Stimulated activated CD8-positive, alpha-beta memory T cell treated with anti-CD3 and anti-CD28 coated beads, Interleukin-4, amount 100 ng/mL, for 4 hours (primary cell): Measurements from ENCODE around the gene SLC37A1.
A peak's percentile ranks its signal among the peaks of the same experiment; 100 is the strongest.

Source experiments
- DNase-seq, 2 donors: peaks; one replicate each; pipeline ENCODE4 v3.0.0-alpha.2; 2020; ENCODE audit warnings: low read depth in 2 of 2, low spot score in 1 of 2

SLC37A1 gene

GRCh38 chr21:42505090-42505726 is 8.4 kb upstream of the SLC37A1 start:
- no peak for DNase-seq

- DNase-seq = no peak
These were observed 6.2 kb upstream of the SLC37A1 start for GRCh38 chr21:42507418-42507817.

- no peak for DNase-seq
These were observed 5.3 kb upstream of the SLC37A1 start for GRCh38 chr21:42508371-42508770.

DNA sequence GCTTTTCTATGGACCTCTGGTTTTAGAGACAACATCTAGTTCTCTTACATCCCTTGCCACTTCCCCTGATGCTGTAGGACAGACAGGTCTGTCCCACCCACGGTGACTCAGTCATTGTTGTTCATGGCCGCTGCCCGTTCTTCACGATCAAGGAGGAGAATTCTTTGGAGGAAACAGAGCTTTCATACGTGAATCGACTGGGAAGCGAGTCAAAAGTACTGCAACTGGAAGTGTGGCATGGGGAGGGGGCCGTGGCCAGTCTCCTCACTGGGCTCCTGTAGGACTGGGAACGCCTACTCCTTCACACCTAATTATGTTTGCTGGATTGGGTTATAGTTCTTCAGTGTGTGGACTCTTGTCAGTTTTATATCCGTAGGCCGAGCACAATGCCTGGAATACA is 4.4 kb upstream of the SLC37A1 start:
- DNase-seq = no peak

DNA sequence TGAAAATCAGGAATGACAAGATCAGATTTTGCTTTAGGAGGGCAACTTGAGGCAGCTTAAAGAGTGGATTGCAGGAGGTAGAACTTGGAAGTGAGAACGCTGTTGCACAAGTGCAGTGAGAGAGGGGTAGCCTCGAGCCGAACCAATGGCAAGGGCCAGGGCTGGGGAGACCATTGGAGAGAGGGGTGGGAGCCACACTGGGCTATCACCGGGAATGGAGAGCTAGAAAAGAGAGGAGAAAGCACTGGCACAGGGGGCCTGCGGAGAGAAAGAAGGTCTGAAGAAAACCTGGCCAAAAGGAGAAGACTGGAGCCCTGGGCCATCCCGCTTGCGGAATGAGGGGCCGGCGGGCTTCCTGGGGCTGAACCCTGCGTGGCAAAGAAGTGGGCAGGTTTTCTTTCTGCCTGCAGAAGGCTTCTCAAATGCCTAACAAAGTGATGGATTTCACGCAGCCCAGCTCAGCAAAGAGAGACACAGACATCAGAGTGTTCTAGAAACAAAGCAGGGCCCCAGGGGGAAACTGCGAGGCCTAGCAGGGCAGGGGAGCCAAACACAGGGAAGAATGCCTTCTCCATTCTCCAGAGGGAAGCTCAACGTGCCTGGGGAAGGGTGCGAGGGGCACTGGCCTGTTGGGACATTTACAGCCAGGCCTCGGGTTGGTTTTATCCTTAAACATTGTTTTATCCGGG is 1.2 kb upstream of the SLC37A1 start:
- DNase-seq = no peak

- peak in 1 of 2 donors; percentile 50 for DNase-seq
These were observed 582 bp downstream of the SLC37A1 start for GRCh38 chr21:42513985-42514882.

GRCh38 chr21:42514883-42515228 is 1.2 kb downstream of the SLC37A1 start:
- no peak for DNase-seq

DNA sequence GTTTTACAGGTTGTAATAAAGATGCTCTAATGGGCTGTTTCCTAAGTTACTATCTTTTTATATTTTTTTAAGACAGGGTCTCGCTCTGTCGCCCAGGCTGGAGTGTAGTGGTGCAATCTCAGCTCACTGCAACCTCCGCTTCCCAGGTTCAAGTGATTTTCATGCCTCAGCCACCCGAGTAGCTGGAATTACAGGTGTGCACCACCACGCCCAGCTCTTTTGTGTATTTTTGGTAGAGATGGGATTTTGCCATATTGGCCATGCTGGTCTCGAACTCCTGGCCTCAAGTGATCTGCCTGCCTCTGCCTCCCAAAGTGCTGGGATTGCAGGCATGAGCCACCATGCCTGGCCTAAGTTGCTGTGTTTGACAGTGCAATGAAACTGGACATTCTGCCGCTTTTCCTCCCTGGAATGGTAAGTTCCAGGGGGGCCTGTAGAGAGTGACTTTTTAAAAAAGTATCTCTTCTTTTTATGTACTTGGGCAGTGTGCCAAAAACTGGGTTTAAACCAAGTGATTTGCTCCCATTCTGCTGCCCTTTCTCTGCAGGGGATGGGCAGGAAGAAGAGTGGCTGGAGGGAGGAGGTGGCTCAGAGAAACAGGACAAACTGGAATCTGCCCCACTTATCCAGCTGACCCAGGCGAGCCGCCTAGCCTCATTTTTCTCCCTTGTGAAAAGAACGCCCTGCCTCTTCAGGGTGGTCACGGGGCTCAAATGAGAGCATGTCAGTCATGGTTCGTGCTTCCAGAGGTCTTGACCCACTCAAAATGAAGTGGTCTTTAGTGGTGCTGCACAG is 2.3 kb downstream of the SLC37A1 start:
- DNase-seq = no peak

DNA sequence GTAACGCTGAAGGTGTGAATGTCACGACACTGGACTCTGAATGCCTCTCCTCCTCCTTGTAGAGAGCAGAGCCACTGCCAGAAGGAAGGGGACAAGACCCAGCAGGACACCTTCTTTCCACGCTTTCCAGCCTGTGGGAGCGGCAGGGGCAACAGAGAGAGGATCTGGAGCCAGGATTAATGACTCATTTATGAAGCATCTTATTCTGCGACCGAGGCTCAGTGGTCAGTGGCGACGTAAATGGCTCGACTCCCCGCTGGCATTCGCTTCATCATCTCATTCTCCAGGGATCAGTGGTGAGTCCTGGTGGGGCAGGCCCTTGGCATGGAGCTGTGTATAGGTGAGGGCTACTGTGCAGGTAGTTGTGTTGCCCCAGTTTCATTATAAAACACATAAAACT is 4.6 kb downstream of the SLC37A1 start:
- DNase-seq = no peak

DNA sequence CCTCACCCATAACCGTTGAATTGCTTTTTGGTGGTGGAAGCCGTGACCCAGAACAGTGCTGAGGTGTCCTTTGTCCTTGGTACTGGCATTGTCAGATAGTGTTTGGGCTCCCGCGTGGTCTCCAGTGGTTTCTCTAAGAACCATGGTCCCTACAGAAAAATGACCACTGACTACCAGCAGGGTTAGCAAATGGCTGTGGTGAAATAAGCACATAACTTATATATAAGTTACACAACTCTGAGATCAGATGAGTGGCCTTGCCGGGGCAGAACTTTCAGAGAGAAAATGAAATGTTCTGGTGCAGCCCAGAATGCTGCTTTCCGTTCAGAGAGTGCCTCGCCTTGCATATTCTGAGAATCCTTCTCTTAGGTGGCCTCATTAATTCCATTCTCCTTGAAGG is 5.0 kb downstream of the SLC37A1 start:
- DNase-seq = no peak

- no peak for DNase-seq
These were observed 7.1 kb downstream of the SLC37A1 start for GRCh38 chr21:42520628-42521253.

- no peak for DNase-seq
These were observed 7.7 kb downstream of the SLC37A1 start for GRCh38 chr21:42521384-42521783.

DNA sequence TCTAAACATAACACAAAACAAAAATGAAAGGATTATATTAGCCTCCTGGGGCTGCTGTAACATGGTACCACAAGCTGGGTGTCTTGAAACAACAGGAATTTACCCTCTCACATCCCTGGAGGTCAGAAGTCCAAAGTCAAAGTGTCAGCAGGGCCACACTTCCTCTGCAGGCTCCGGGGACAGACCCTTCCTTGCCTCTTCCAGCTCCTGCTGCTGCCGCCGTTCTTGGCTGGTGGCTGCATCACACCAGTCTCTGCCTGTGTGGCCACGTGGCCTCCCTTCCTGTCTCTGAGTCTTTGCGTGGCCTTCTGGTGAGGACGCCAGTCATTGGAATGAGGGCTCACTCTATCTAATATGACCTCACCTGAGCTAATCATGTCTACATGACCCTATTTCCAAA is 8.2 kb downstream of the SLC37A1 start:
- DNase-seq = no peak

DNA sequence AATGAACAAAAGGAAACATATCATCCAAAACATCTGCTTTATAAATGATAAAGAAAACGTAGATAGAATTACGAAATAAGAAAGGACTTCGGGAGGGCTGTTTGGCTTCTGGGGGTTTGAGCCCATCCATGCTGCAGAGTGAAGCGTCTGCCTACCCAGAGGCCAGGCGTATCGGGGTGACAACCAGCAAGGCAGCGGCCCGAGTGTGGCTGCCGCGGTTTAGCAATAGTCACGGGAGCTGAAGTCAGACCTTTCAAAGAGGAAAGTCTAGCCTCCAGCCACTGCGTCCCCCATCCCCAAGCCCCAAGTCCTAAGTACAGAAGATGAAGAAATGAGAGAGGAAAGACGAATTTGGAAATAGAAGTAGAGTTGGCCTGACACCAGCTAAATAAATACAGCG is 8.6 kb downstream of the SLC37A1 start:
- no peak for DNase-seq

GRCh38 chr21:42522771-42523170 is 9.1 kb downstream of the SLC37A1 start:
- DNase-seq = no peak

DNA sequence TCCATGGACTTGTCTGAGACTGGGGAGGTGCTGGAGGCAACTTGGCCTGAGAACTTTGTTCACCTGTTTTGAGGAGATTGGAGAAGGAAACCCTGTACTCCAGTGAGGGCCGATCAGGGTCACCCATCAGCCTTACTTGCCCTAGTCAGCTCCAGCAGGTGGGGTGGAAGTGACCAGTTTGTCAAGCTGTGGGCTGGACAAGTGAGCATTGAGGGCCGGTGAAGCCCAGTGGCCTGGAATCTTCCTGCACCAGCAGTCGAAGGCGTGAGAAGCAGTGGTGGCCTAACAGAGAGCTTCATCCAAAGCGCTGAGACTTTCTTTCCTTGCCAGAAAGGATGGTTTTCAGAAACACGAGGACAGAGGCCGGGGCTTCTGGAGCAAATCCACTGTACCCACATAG is 9.6 kb downstream of the SLC37A1 start:
- DNase-seq = no peak

DNA sequence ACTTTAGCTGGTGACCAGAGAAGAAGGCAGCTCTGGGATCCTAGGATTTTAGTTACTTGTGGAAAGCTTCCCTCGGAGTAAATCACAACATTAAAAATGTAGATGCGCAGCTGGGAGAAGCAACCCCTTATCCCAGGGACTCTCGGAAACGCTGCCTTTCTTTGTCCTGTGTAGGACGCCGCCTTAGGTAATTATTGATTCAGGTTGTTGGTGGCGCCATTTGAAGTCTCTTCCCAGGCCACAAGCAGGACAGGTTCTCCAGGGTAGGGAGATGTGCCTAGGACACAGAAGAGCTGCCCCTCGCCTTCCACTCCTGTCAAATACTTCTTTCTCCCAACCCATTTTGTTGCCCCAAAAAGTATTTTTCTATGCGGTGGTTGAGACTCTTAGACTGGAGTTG is 10.3 kb downstream of the SLC37A1 start:
- DNase-seq = no peak

DNA sequence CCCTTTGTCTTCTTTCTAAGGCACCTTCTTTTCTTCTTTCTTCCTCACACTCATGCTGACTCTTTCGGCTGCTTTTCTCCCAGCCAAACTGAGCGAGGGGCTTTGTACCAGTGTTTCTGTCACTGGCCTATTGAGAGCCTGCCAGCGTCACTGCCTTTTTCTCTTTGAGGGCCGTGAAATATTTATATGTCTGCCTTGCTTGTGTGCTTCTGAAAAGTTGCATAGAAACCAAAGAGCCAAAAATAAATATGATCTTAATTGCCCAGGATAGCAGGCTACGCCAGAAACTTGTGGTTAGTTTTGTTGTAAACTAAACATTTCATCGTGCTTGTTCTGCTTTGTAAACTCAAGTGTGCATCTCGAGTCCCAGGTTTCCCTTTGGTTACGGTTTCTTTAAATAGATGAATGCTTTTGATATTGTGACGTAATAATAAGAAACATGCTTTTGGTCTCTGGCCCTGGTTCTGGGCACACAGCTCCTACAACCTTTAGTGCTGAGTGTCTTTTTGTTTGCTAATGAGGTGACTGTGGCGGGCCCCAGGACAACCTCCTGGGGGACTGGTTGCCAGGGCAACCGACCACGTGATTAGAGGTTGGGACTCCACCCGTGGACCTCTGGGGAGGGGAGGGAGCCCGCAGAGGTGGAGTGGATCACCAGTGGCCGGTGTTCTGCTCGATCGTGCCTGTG is 10.8 kb downstream of the SLC37A1 start:
- DNase-seq = peak in 1 of 2 donors; percentile 40

DNA sequence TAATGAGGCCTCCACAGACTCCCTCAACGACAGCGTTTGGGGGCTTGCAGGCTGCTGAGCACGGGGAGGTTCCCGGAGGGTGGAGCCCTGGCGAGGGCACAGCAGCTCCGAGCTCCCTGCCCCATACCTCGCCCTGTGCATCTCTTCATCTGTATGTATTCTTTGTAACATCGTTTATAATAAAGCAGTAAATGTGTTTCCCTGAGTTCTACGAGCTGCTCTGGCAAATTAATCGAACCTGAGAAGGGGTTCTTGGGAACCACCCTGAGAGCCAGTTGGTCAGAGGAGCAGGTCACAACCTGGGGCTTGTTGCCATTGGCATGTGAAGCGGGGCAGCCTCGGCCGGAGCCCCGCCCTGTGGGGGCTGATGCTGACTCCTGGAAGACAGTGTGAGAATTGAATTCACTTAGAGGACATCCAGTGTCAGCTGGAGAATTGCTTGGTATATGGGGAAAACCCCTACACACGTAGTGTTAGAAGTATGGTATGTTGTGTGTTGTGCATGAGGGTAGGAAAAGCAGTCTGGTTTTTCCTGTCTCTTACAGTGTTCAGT is 11.5 kb downstream of the SLC37A1 start:
- no peak for DNase-seq
